Mucosa of stomach (tissue), 1 donor: ENCODE data around the gene GABRG3.

Source experiments
- H3K27me3 ChIP-seq: one replicate; pipeline ENCODE4 v1.7.0; 2013; ENCODE audit warnings: mild to moderate bottlenecking, low read length; ENCODE audit not compliant: control insufficient read depth, insufficient read depth
- H3K36me3 ChIP-seq: one replicate; pipeline ENCODE4 v1.7.0; 2013; ENCODE audit warnings: low read length; ENCODE audit not compliant: control insufficient read depth, insufficient read depth
- H3K4me1 ChIP-seq: one replicate; pipeline ENCODE4 v1.7.0; 2013; ENCODE audit warnings: mild to moderate bottlenecking, low read length; ENCODE audit not compliant: control insufficient read depth, insufficient read depth
- H3K4me3 ChIP-seq: one replicate; pipeline ENCODE4 v1.7.0; 2013; ENCODE audit warnings: low read length
- H3K9ac ChIP-seq: one replicate; pipeline ENCODE4 v1.7.0; 2013; ENCODE audit warnings: mild to moderate bottlenecking, low read length, moderate library complexity
- H3K9me3 ChIP-seq: one replicate; pipeline ENCODE4 v1.7.0; 2013; ENCODE audit warnings: mild to moderate bottlenecking, low read length, moderate library complexity; ENCODE audit not compliant: control insufficient read depth
- donor health status: Pancreatic carcinoma.

The GABRG3 gene

GRCh38 chr15:27238209-27238608 lies 267.2 kb downstream of the GABRG3 start:
- no peak overlapping the region for H3K4me3 ChIP-seq
- no peak overlapping the region for H3K9ac ChIP-seq

GRCh38 chr15:27238707-27239423 lies 267.9 kb downstream of the GABRG3 start:
- H3K9me3 ChIP-seq, result no peaks in the 10 kb centered on the region
- H3K36me3 ChIP-seq, result no peaks in the 10 kb centered on the region
- H3K4me1 ChIP-seq, result no peaks in the 10 kb centered on the region
- no peaks in the 10 kb centered on the region for H3K27me3 ChIP-seq
- H3K9ac ChIP-seq, result no peak overlapping the region
- H3K4me3 ChIP-seq, result no peak overlapping the region

More at GRCh38 chr15:27238209-27238608, 267.2 kb downstream of the GABRG3 start:
- H3K9me3 ChIP-seq, result no peaks in the 10 kb centered on the region
- H3K36me3 ChIP-seq, result no peaks in the 10 kb centered on the region
- H3K27me3 ChIP-seq, result no peaks in the 10 kb centered on the region
- H3K4me1 ChIP-seq, result no peaks in the 10 kb centered on the region

GRCh38 chr15:27241943-27242342 lies 271.0 kb downstream of the GABRG3 start:
- no peaks in the 10 kb centered on the region for H3K4me1 ChIP-seq
- no peak overlapping the region for H3K9ac ChIP-seq
- no peaks in the 10 kb centered on the region for H3K9me3 ChIP-seq
- H3K4me3 ChIP-seq, result no peak overlapping the region
- H3K27me3 ChIP-seq, result no peaks in the 10 kb centered on the region
- no peaks in the 10 kb centered on the region for H3K36me3 ChIP-seq

- no peaks in the 10 kb centered on the region for H3K4me1 ChIP-seq
Measured at GRCh38 chr15:27244047-27244446, 273.1 kb downstream of the GABRG3 start.

GRCh38 chr15:27248251-27248650 lies 277.3 kb downstream of the GABRG3 start:
- Histone ChIP-seq H3K9me3 (no peaks in the 10 kb centered on the region), H3K4me3 (no peak overlapping the region), H3K9ac (no peak overlapping the region), H3K27me3 (no peaks in the 10 kb centered on the region), H3K4me1 (no peaks in the 10 kb centered on the region), H3K36me3 (no peaks in the 10 kb centered on the region)

More at GRCh38 chr15:27244047-27244446, 273.1 kb downstream of the GABRG3 start:
- Histone ChIP-seq H3K4me3 (no peak overlapping the region), H3K36me3 (no peaks in the 10 kb centered on the region), H3K9me3 (no peaks in the 10 kb centered on the region), H3K27me3 (no peaks in the 10 kb centered on the region), H3K9ac (no peak overlapping the region)

- Histone ChIP-seq H3K9ac (no peak overlapping the region), H3K9me3 (no peaks in the 10 kb centered on the region), H3K4me1 (no peaks in the 10 kb centered on the region), H3K36me3 (no peaks in the 10 kb centered on the region), H3K27me3 (no peaks in the 10 kb centered on the region), H3K4me3 (no peak overlapping the region)
Measured at GRCh38 chr15:27249046-27249759, 278.2 kb downstream of the GABRG3 start.

GRCh38 chr15:27249760-27250109 lies 278.8 kb downstream of the GABRG3 start:
- H3K9ac ChIP-seq, result no peak overlapping the region
- no peaks in the 10 kb centered on the region for H3K9me3 ChIP-seq
- no peaks in the 10 kb centered on the region for H3K36me3 ChIP-seq
- H3K27me3 ChIP-seq, result no peaks in the 10 kb centered on the region
- H3K4me1 ChIP-seq, result no peaks in the 10 kb centered on the region
- H3K4me3 ChIP-seq, result no peak overlapping the region

- Histone ChIP-seq H3K36me3 (no peaks in the 10 kb centered on the region), H3K4me3 (no peak overlapping the region), H3K4me1 (no peaks in the 10 kb centered on the region), H3K9me3 (no peaks in the 10 kb centered on the region), H3K9ac (no peak overlapping the region), H3K27me3 (no peaks in the 10 kb centered on the region)
Measured at GRCh38 chr15:27250223-27250622, 279.2 kb downstream of the GABRG3 start.

GRCh38 chr15:27254055-27254454 lies 283.1 kb downstream of the GABRG3 start:
- no peaks in the 10 kb centered on the region for H3K27me3 ChIP-seq
- no peaks in the 10 kb centered on the region for H3K9me3 ChIP-seq
- H3K9ac ChIP-seq, result no peak overlapping the region
- no peaks in the 10 kb centered on the region for H3K4me1 ChIP-seq
- no peaks in the 10 kb centered on the region for H3K36me3 ChIP-seq
- no peak overlapping the region for H3K4me3 ChIP-seq

- H3K27me3 ChIP-seq, result no peaks in the 10 kb centered on the region
- H3K4me1 ChIP-seq, result no peaks in the 10 kb centered on the region
- H3K4me3 ChIP-seq, result no peak overlapping the region
- no peaks in the 10 kb centered on the region for H3K9me3 ChIP-seq
- no peaks in the 10 kb centered on the region for H3K36me3 ChIP-seq
- H3K9ac ChIP-seq, result no peak overlapping the region
Measured at GRCh38 chr15:27254801-27255200, 283.8 kb downstream of the GABRG3 start.

- no peaks in the 10 kb centered on the region for H3K9me3 ChIP-seq
Measured at GRCh38 chr15:27256446-27256845, 285.5 kb downstream of the GABRG3 start.

GRCh38 chr15:27258287-27258686 lies 287.3 kb downstream of the GABRG3 start:
- Histone ChIP-seq H3K9me3 (no peaks in the 10 kb centered on the region), H3K36me3 (no peaks in the 10 kb centered on the region), H3K4me1 (no peaks in the 10 kb centered on the region)

More at GRCh38 chr15:27256446-27256845, 285.5 kb downstream of the GABRG3 start:
- H3K9ac ChIP-seq, result no peak overlapping the region
- H3K4me3 ChIP-seq, result no peak overlapping the region
- H3K36me3 ChIP-seq, result no peaks in the 10 kb centered on the region
- no peaks in the 10 kb centered on the region for H3K4me1 ChIP-seq
- no peaks in the 10 kb centered on the region for H3K27me3 ChIP-seq

More at GRCh38 chr15:27258287-27258686, 287.3 kb downstream of the GABRG3 start:
- H3K27me3 ChIP-seq, result no peaks in the 10 kb centered on the region
- no peak overlapping the region for H3K4me3 ChIP-seq
- H3K9ac ChIP-seq, result no peak overlapping the region
